ENCODE data around the gene LSR. TPM values are rescaled to one million over a fixed set of nuclear protein-coding genes. Genes with fewer than 3 reads are reported as not detected.

Gene LSR
- total and polyA plus RNA-seq, 2 of the 4 experiments (the other 2 are of a cell fraction) = 0.18 to 0.44 TPM

DNA sequence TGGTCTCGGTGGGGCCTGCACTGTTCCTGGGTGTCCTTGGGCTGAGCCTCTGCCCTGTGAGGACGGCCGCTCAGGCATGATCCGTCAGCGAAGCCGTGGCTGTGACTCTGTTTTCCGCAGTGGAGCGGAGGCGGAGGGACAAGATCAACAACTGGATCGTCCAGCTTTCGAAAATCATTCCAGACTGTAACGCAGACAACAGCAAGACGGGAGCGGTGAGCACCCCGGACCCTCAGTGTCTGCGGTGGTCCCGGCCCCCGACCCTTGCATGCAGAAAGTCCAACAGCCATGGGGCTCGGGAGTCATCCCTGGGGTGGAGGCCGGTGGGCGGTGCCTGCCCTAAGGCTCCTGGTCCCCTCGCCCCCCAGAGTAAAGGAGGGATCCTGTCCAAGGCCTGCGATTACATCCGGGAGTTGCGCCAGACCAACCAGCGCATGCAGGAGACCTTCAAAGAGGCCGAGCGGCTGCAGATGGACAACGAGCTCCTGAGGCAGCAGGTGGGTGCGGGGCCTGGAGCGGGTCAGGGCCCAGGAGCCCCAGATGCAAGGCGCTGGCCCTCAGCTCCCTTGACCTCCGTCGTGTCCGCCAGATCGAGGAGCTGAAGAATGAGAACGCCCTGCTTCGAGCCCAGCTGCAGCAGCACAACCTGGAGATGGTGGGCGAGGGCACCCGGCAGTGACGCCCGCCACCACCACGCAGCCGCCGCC is 29.9 kb downstream of the LSR start:
- H4K5ac ChIP-seq (ENCODE audit: low read depth, low read length) = no peak overlapping the region
- H2BK20ac ChIP-seq (ENCODE audit: low read depth, low read length) = no peak overlapping the region
- no peak overlapping the region for H3K14ac ChIP-seq (replicated peaks; ENCODE audit: low read depth, low read length)
- dilution Hi-C loops (cut with HindIII; ENCODE audit: low sequenced_read_pairs, unreplicated experiment) = no loop called here
- H2BK15ac ChIP-seq (ENCODE audit: low read depth, low read length) = no peak overlapping the region
- no peak overlapping the region for H3K23ac ChIP-seq (ENCODE audit: low read depth, low read length)
- H2BK5ac ChIP-seq (ENCODE audit: low read depth, low read length, poor library complexity, severe bottlenecking) = no peak overlapping the region
- H4K8ac ChIP-seq (ENCODE audit: low read depth in 2 of 2, low read length in 2 of 2) = no peak overlapping the region
- no peak overlapping the region for H3K56ac ChIP-seq (ENCODE audit: extremely low read depth, insufficient read depth, low read length)
- H4K91ac ChIP-seq (ENCODE audit: insufficient read depth, low read depth, low read length) = no peak overlapping the region
- H3K9me3 ChIP-seq (ENCODE audit: control insufficient read depth, insufficient read depth, low read length) = no peaks in the 10 kb centered on the region
- ATAC-seq (ENCODE audit: low read depth) = no peak
- H3K9me1 ChIP-seq (ENCODE audit: insufficient read depth, low read length) = no peaks in the 10 kb centered on the region
- intact Hi-C loops (cut with micrococcal nuclease) = no loop called here
- H3K79me1 ChIP-seq (ENCODE audit: low read depth in 1 of 2, low read length in 2 of 2) = 0 out of 4 replicates have a peak, but pooled peaks cover 0 to 6% of the 10 kb centered on the region in 2 experiments
- H2AK9ac ChIP-seq (replicated peaks; ENCODE audit: low read depth, low read length, poor library complexity) = no peak overlapping the region
- H3K4me2 ChIP-seq (ENCODE audit: low read depth, low read length) = no peak overlapping the region
- H2AFZ ChIP-seq (replicated peaks; ENCODE audit: low read length, poor library complexity) = no peak overlapping the region
- WGBS, 2 experiments (ENCODE audit: extremely low coverage in 2 of 2, insufficient read length in 1 of 2) = 90% methylated on average over 33 of the region's 45 CpGs; no CpG with 5 or more reads in 1 of the 2 experiments
- no TSS peak for BruUV-seq (replicated peaks)
- no peak overlapping the region for H3K4ac ChIP-seq (ENCODE audit: low read depth, low read length)
- no peak for DNase-seq
- H3K36me3 ChIP-seq (ENCODE audit: control insufficient read depth, insufficient read depth, low read length) = peaks cover 23% of the 10 kb centered on the region; the same call in 1 of the 2 replicates
- no peak overlapping the region for H3K9ac ChIP-seq (ENCODE audit: low read depth, low read length)
- H4K20me1 ChIP-seq (ENCODE audit: insufficient read depth, low read length) = no peaks in the 10 kb centered on the region
- ChIA-PET CTCF (no interaction called here), POLR2A (ENCODE audit: unreplicated experiment) (no interaction called here)
- H3K27me3 ChIP-seq (ENCODE audit: control insufficient read depth, insufficient read depth, low read length) = peaks cover 16% of the 10 kb centered on the region
- H2AK5ac ChIP-seq (ENCODE audit: low read depth, low read length) = no peak overlapping the region
- H3K4me3 ChIP-seq (ENCODE audit: insufficient read depth, low read depth, low read length) = no peak overlapping the region
- in situ Hi-C loops (cut with MboI; ENCODE audit: low sequenced_read_pairs) = no loop called here
- no peak overlapping the region for H2BK120ac ChIP-seq (ENCODE audit: low read depth, low read length)
- H3K18ac ChIP-seq (ENCODE audit: low read depth, low read length) = no peak overlapping the region
- TF ChIP-seq FOS (IDR thresholded peaks at IDR 0.05; ENCODE audit: low read depth, low read length) = no peak
- no peak overlapping the region for H3K27ac ChIP-seq (ENCODE audit: insufficient read depth, low read length)
- H3K4me1 ChIP-seq (ENCODE audit: control insufficient read depth, insufficient read depth, low read length) = no peaks in the 10 kb centered on the region

Measured in IMR-90 (cell line).